GM18951 (cell line): ENCODE data around the gene RPS13.
"Not testable (repeated sequence)": the region's sequence is repeated elsewhere in the genome, so short reads cannot be mapped to it uniquely, and the experiment has no call there.

Experiments used
- POLR2A ChIP-seq: IDR thresholded peaks from 4 replicates; pipeline ENCODE4 v1.6.1; 2011; ENCODE audit warnings: mild to moderate bottlenecking; ENCODE audit not compliant: insufficient read length, insufficient read depth; ENCODE audit errors: extremely low read depth
- in situ Hi-C: fragments of 300-500 bp; cut with MboI; formaldehyde crosslinking; loops from one replicate; pipeline ENCODE4 v1.12.0; 2022; ENCODE audit warnings: low sequenced_read_pairs, mixed read lengths, inconsistent platforms; ENCODE audit not compliant: unreplicated experiment

The RPS13 gene

GRCh38 chr11:17066691-17067090, 10.8 kb downstream of the RPS13 start:
- no peak for TF ChIP-seq POLR2A
- in situ Hi-C loops: loop anchor here (5.0 to 25.0 kb wide), 2 partner anchors 119 to 254 kb away; no protein-coding TSS in a partner anchor

GRCh38 chr11:17063171-17064002, 14.1 kb downstream of the RPS13 start:
- no peak for TF ChIP-seq POLR2A
- in situ Hi-C loops: loop anchor here (25.0 kb wide), 1 partner anchor 251 kb away; no protein-coding TSS in a partner anchor

- in situ Hi-C loops: loop anchor here (25.0 kb wide), 1 partner anchor 239 kb away; no protein-coding TSS in a partner anchor
Measured at GRCh38 chr11:17051146-17051545, 26.3 kb downstream of the RPS13 start.

GRCh38 chr11:17048491-17048890, 29.0 kb downstream of the RPS13 start:
- in situ Hi-C loops: not testable (repeated sequence)

GRCh38 chr11:17046690-17047089, 30.8 kb downstream of the RPS13 start:
- in situ Hi-C loops: no loop called here
- TF ChIP-seq POLR2A: no peak

GRCh38 chr11:17036666-17037658, 40.5 kb downstream of the RPS13 start:
- in situ Hi-C loops: no loop called here
- no peak for TF ChIP-seq POLR2A

- in situ Hi-C loops: not testable (repeated sequence)
Measured at GRCh38 chr11:17034027-17034426, 43.4 kb downstream of the RPS13 start.

- in situ Hi-C loops: no loop called here
- TF ChIP-seq POLR2A: no peak
Measured at GRCh38 chr11:17026487-17027082, 50.9 kb downstream of the RPS13 start.

GRCh38 chr11:17024924-17025323, 52.5 kb downstream of the RPS13 start:
- no peak for TF ChIP-seq POLR2A
- in situ Hi-C loops: no loop called here
